HepG2 (cell line): ENCODE measurements around the gene RABEP2. TPM values are rescaled to one million over a fixed set of nuclear protein-coding genes. Genes with fewer than 3 reads are reported as not detected.
A peak's percentile ranks its signal among the peaks of the same experiment; 100 is the strongest.

Experiments used
- CBX1 ChIP-seq: IDR thresholded peaks from one replicate; pipeline ENCODE4 v1.6.1; 2016; ENCODE audit warnings: antibody characterized with exemption, low read depth
- GATAD2A ChIP-seq: IDR thresholded peaks from 2 replicates; pipeline ENCODE4 v1.6.1; 2016
- HCFC1 ChIP-seq: fragments of 150-350 bp; IDR thresholded peaks from 2 replicates; pipeline ENCODE4 v1.6.1; 2014; ENCODE audit warnings: low read depth, low read length
- HMGXB4 ChIP-seq, 2 experiments: sonication (generic) in 1 of 2; formaldehyde crosslinking in 1 of 2; IDR thresholded peaks; 2 replicates each; pipeline versions ENCODE4 v1.4.0 to v1.6.1; 2018 to 2020; ENCODE audit warnings: missing genetic modification reagents in 2 of 2, borderline replicate concordance in 1 of 2, low read depth in 1 of 2, mild to moderate bottlenecking in 1 of 2, missing biosample characterization in 1 of 2
- HNF1B ChIP-seq: sonication (generic); formaldehyde crosslinking; IDR thresholded peaks from 2 replicates; pipeline ENCODE4 v1.5.1; 2020; ENCODE audit warnings: mild to moderate bottlenecking, moderate library complexity, missing genetic modification reagents
- HOXD1 ChIP-seq: sonication (generic); formaldehyde crosslinking; IDR thresholded peaks from 2 replicates; pipeline ENCODE4 v1.5.0; 2020; ENCODE audit warnings: missing genetic modification reagents
- KMT2A ChIP-seq: sonication (generic); formaldehyde crosslinking; IDR thresholded peaks from 2 replicates; pipeline ENCODE4 v1.4.0; 2020; ENCODE audit warnings: missing genetic modification reagents
- MAFG ChIP-seq: sonication (generic); formaldehyde crosslinking; IDR thresholded peaks from 2 replicates; pipeline ENCODE4 v1.5.1; 2020; ENCODE audit warnings: mild to moderate bottlenecking, missing genetic modification reagents
- MXI1 ChIP-seq: IDR thresholded peaks from 3 replicates; pipeline ENCODE4 v1.6.1; 2012; ENCODE audit warnings: low read depth, low read length, inconsistent platforms, borderline replicate concordance
- RARG ChIP-seq: sonication (generic); formaldehyde crosslinking; IDR thresholded peaks from 2 replicates; pipeline ENCODE4 v1.4.0; 2020; ENCODE audit warnings: low read depth, mild to moderate bottlenecking, missing genetic modification reagents
- RXRA ChIP-seq: sonication (generic); formaldehyde crosslinking; IDR thresholded peaks from 2 replicates; pipeline ENCODE4 v1.5.1; 2020; ENCODE audit warnings: missing genetic modification reagents
- THAP11 ChIP-seq: IDR thresholded peaks from 2 replicates; pipeline ENCODE4 v1.6.1; 2016; ENCODE audit warnings: missing biosample characterization, missing genetic modification reagents
- ZBTB1 ChIP-seq: sonication (generic); formaldehyde crosslinking; IDR thresholded peaks from 2 replicates; pipeline ENCODE4 v1.4.0; 2020; ENCODE audit warnings: missing genetic modification reagents, borderline replicate concordance
- ZFAT ChIP-seq: sonication (generic); formaldehyde crosslinking; conservative IDR thresholded peaks from 2 replicates; pipeline ENCODE4 v1.8.1; 2023; ENCODE audit warnings: missing genetic modification reagents, inconsistent platforms
- ZNF143 ChIP-seq: sonication (generic); formaldehyde crosslinking; IDR thresholded peaks from 2 replicates; pipeline ENCODE4 v1.4.0; 2020; ENCODE audit warnings: missing genetic modification reagents
- ZNF7 ChIP-seq: IDR thresholded peaks from 2 replicates; pipeline ENCODE4 v1.6.1; 2016; ENCODE audit warnings: missing biosample characterization, missing genetic modification reagents
- polyA plus RNA-seq, 8 experiments: library from polyadenylated mRNA; depleted of rRNA in 3 of 8; stranded (reverse) in 7 of 8; unstranded in 1 of 8; fragments of >200 nt; fragmentation: Illumina TruSeq in 4 of 8; extraction: Trizol in 4 of 8; gene quantifications; 2 replicates each; pipeline versions ENCODE4 v1.2.1 to v1.2.3, GENCODE V29; 2011 to 2016; ENCODE audit warnings: low read depth in 4 of 8, missing spikeins in 1 of 8, mixed read lengths in 1 of 8; ENCODE audit not compliant: insufficient read depth in 1 of 8
- total RNA-seq, 5 experiments: library from RNA; depleted of rRNA; stranded (reverse); fragments of >200 nt; fragmentation: Illumina TruSeq; extraction: Trizol; gene quantifications; 2 replicates each; pipeline ENCODE4 v1.2.3, GENCODE V29; 2016; ENCODE audit warnings: low read depth in 1 of 5
- TF ChIP-seq, protein P1 (sequence below): sonication (generic); formaldehyde crosslinking; IDR thresholded peaks from 2 replicates; pipeline ENCODE4 v1.5.0; 2020; ENCODE audit warnings: missing genetic modification reagents, mild to moderate bottlenecking, borderline replicate concordance
- TF ChIP-seq, protein P2 (sequence below): IDR thresholded peaks from 2 replicates; pipeline ENCODE4 v1.6.1; 2016

RABEP2 gene
- total and polyA plus RNA-seq, 2 of the 13 experiments (the other 11 are each of a cell fraction or from before 2014, with no cell fraction given) = 10.8 to 18.4 TPM

DNA sequence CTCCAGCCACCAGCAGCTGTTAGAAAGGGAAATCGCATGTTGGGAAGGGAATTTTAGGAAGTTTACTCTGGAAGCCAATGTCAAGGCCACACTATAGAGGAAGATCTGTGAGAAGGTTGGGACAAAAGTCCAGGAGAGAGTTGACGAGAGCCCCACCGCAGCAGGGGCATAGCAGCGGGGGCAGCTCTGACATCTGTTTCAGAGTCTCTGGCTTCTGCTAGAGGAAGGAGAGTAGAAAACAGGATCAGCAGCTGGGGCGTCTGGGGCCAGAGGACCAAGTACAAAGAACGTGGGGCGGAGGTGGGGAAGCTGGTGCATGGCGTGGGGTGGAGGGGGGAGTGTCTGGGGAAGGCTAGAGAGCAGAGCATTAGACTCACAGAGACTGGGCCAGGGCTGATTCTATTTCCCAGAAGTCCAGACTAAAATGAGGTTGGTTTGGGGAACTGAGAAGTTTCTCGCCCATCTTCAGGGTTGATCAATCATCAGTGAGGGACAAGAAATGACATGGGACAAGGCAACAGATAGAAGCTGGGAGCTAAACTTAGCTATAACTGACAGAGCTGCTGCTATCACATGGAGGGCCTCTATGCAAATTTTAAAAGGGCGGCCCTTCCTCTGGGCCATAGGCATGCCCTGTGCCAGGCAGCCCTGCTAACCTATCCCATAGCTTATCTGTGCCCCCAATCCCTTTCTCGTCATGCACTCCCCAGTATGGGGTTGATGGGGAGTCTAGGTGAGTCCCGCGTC lies 1.2 kb downstream of the RABEP2 start (continued):
- TF ChIP-seq KMT2A (CRISPR knock-in tag) (no peak), RXRA (CRISPR knock-in tag) (peak; percentile 21; the same call in 1 of the 2 replicates), HOXD1 (CRISPR knock-in tag) (no peak; the same call in 1 of the 2 replicates), ZBTB1 (CRISPR knock-in tag) (no peak), HMGXB4 (CRISPR knock-in tag; IDR thresholded peaks at IDR 0.05; ENCODE audit: borderline replicate concordance in 1 of 2, low read depth in 1 of 2) (peak in 1 of 2 experiments; percentile 31; a peak in 1 of 4 replicates), THAP11 (CRISPR knock-in tag) (0 out of 2 replicates have a peak, but pooled peaks have one; percentile 21), RARG (CRISPR knock-in tag) (no peak), ZNF7 (CRISPR knock-in tag) (no peak), ZNF143 (CRISPR knock-in tag) (peak; percentile 30; the same call in 1 of the 2 replicates), HCFC1 (no peak), ZFAT (CRISPR knock-in tag) (no peak), GATAD2A (CRISPR knock-in tag) (peak; percentile 59; the same call in 1 of the 2 replicates), MXI1 (no peak; the same call in 2 of the 3 replicates), HNF1B (no peak; the same call in 1 of the 2 replicates), MAFG (no peak), CBX1 (no peak)
- TF ChIP-seq, protein P1, sequence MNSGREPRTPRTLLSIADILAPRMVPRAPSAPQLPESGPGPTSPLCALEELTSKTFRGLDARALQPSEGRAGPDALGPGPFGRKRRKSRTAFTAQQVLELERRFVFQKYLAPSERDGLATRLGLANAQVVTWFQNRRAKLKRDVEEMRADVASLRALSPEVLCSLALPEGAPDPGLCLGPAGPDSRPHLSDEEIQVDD (CRISPR knock-in tag) = no peak
- TF ChIP-seq, protein P2, sequence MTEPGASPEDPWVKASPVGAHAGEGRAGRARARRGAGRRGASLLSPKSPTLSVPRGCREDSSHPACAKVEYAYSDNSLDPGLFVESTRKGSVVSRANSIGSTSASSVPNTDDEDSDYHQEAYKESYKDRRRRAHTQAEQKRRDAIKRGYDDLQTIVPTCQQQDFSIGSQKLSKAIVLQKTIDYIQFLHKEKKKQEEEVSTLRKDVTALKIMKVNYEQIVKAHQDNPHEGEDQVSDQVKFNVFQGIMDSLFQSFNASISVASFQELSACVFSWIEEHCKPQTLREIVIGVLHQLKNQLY = no peak
